Fibroblast of mammary gland (primary cell): Measurements from ENCODE around the gene WDR82.
A peak's percentile ranks its signal among the peaks of the same experiment; 100 is the strongest.

Source experiments
- DNase-seq: peaks from one replicate; pipeline ENCODE4 v3.0.0-alpha.2; 2010; ENCODE audit warnings: low read depth
- H3K4me3 ChIP-seq: 2 replicates; pipeline ENCODE4 v1.5.1; 2011; ENCODE audit warnings: low read depth, mild to moderate bottlenecking, low read length, moderate library complexity; ENCODE audit not compliant: control insufficient read depth
- CTCF ChIP-seq: conservative IDR thresholded peaks from 2 replicates; pipeline ENCODE4 v1.5.1; 2011; ENCODE audit warnings: low read depth, low read length, inconsistent platforms; ENCODE audit not compliant: control insufficient read depth, insufficient read depth

Gene WDR82

GRCh38 chr3:52233108-52233591, 45.3 kb downstream of the WDR82 start:
- no peak overlapping the region for H3K4me3 ChIP-seq
- no peak for TF ChIP-seq CTCF
- DNase-seq = no peak

DNA sequence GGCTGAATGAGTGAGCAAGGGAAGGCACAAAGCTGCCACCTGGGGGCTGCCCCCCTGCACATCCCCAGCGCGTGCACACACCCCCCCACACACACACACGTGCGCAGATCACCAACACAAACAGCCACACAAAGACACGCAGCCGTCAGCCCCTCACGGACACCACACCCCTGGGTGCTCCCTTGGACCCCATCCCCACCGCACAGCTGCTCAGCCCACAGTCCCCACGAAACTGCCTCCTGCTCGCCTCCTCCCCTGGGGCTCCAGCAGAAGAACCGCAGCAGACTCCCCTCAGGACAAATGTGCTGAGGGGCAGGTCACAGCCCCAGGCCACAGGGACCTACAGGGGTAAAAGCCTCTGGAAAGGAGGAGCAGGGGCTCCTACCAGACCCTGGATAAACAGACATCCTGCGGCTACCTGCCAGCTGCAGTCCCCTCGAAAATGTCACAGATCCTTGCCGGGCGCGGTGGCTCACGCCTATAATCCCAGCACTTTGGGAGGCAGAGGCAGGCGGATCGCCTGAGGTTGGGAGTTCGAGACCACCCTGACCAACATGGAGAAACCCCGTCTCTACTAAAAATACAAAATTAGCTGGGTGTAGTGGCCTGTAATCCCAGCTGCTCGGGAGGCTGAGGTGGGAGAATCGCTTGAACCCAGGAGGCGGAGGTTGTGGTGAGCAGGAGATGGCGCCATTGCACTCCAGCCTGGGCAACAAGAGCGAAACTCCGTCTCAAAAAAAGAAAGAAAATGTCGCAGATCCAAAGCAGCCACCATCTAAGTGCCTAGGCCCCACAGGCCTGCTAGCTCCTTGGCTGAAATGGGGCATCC, 46.0 kb downstream of the WDR82 start:
- no peak for TF ChIP-seq CTCF
- H3K4me3 ChIP-seq = no peak overlapping the region
- DNase-seq = no peak

GRCh38 chr3:52231502-52232278, 46.8 kb downstream of the WDR82 start:
- peak; percentile 52 for DNase-seq
- peak; percentile 75 for TF ChIP-seq CTCF
- H3K4me3 ChIP-seq = no peak overlapping the region

GRCh38 chr3:52230889-52231499, 47.5 kb downstream of the WDR82 start:
- TF ChIP-seq CTCF = no peak
- no peak overlapping the region for H3K4me3 ChIP-seq
- DNase-seq = no peak

DNA sequence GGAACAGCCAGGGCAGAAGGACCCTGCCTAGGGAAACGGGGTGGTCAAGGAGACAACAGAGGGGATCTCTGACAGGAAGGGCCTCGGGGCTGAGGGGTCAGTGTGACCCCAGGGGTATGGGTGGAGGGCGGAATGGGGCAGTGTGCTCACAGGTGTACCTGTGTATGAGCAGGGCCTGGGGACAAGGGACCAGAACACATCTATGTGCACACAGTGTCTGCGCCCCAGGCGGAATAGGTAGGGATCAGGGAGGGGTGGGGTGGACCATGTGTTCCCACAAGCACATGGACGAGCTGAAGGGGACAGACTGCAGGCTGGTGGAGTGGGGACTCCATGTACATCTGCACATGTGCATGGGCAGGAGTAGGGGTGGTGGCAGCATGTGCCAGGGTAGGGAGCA, 48.0 kb downstream of the WDR82 start:
- TF ChIP-seq CTCF = no peak
- H3K4me3 ChIP-seq = no peak overlapping the region
- no peak for DNase-seq

DNA sequence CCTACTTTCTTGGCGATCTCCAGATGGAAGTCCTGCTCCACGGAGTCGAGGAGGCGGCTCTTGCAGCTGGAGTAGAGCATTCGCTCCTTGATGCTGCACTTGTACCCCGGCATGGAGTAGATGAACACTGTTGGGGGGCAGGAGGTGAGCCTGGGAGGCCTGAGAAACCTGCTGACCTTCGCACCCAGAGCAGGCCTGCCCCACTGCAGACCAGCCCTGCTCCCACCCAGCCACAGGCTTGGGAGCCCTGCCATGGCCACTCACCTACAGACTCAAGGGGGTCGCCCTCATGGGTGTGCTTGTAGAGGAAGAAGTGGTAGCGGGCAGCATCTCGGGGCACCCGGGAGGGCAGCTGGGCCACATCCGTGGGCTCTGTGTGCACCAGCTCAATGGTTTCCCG, 48.8 kb downstream of the WDR82 start:
- no peak for DNase-seq
- no peak for TF ChIP-seq CTCF
- no peak overlapping the region for H3K4me3 ChIP-seq
